SK-N-SH treated with all-trans-retinoic acid at 6 μM for 48 hours (cell line): ENCODE results near the gene C14orf180.

Source experiments
- ATAC-seq: fragments of 200-7000 bp; cut with Tn5 transposase; 3 replicates; pipeline ENCODE4 v1.9.1; 2020; ENCODE audit warnings: mild to moderate bottlenecking, moderate library complexity
- ARNTL ChIP-seq: fragments of 450-650 bp; formaldehyde crosslinking; IDR thresholded peaks from 2 replicates; pipeline ENCODE4 v1.5.0; 2020; ENCODE audit warnings: low read depth, mild to moderate bottlenecking, moderate library complexity, borderline replicate concordance
- BACH2 ChIP-seq: fragments of 250-450 bp; sonication (Bioruptor Pico); IDR thresholded peaks from 2 replicates; pipeline ENCODE4 v1.9.0; 2021; ENCODE audit warnings: mild to moderate bottlenecking, borderline replicate concordance
- CSDC2 ChIP-seq: fragments of 250-450 bp; sonication (Bioruptor Pico); IDR thresholded peaks from 2 replicates; pipeline ENCODE4 v1.5.0; 2020; ENCODE audit warnings: mild to moderate bottlenecking, moderate library complexity
- ESRRG ChIP-seq: fragments of 250-450 bp; sonication (Bioruptor Pico); IDR thresholded peaks from 2 replicates; pipeline ENCODE4 v1.6.1; 2021; ENCODE audit warnings: mild to moderate bottlenecking
- GLIS3 ChIP-seq: fragments of 250-450 bp; sonication (Bioruptor Pico); IDR thresholded peaks from 2 replicates; pipeline ENCODE4 v1.5.0; 2020; ENCODE audit warnings: mild to moderate bottlenecking, moderate library complexity
- ISL1 ChIP-seq: fragments of 250-450 bp; sonication (Bioruptor Pico); IDR thresholded peaks from 2 replicates; pipeline ENCODE4 v2.1.2; 2022; ENCODE audit warnings: mild to moderate bottlenecking, moderate library complexity
- PPARA ChIP-seq: fragments of 250-450 bp; sonication (Bioruptor Pico); IDR thresholded peaks from 2 replicates; pipeline ENCODE4 v1.5.0; 2020; ENCODE audit warnings: mild to moderate bottlenecking, borderline replicate concordance
- RARB ChIP-seq: fragments of 250-450 bp; sonication (Bioruptor Pico); IDR thresholded peaks from 2 replicates; pipeline ENCODE4 v1.8.0; 2021; ENCODE audit warnings: mild to moderate bottlenecking, moderate library complexity
- SNAI2 ChIP-seq: fragments of 250-450 bp; sonication (Bioruptor Pico); IDR thresholded peaks from 2 replicates; pipeline ENCODE4 v1.5.0; 2020; ENCODE audit warnings: mild to moderate bottlenecking, moderate library complexity
- TCF4 ChIP-seq: fragments of 250-450 bp; sonication (Bioruptor Pico); IDR thresholded peaks from 2 replicates; pipeline ENCODE4 v1.8.0; 2021; ENCODE audit warnings: mild to moderate bottlenecking, moderate library complexity, borderline replicate concordance
- TOX ChIP-seq: fragments of 250-450 bp; sonication (Bioruptor Pico); IDR thresholded peaks from 2 replicates; pipeline ENCODE4 v1.8.0; 2021; ENCODE audit warnings: mild to moderate bottlenecking, moderate library complexity, borderline replicate concordance
- TSHZ2 ChIP-seq: fragments of 250-450 bp; sonication (Bioruptor Pico); IDR thresholded peaks from 2 replicates; pipeline ENCODE4 v1.5.0; 2020; ENCODE audit warnings: mild to moderate bottlenecking, moderate library complexity
- ZC3H10 ChIP-seq: fragments of 250-450 bp; sonication (Bioruptor Pico); IDR thresholded peaks from 2 replicates; pipeline ENCODE4 v1.5.1; 2021; ENCODE audit warnings: mild to moderate bottlenecking, moderate library complexity
- ZFP3 ChIP-seq: fragments of 250-450 bp; sonication (Bioruptor Pico); IDR thresholded peaks from 2 replicates; pipeline ENCODE4 v1.5.0; 2020; ENCODE audit warnings: mild to moderate bottlenecking, moderate library complexity
- ZFP30 ChIP-seq: fragments of 450-650 bp; formaldehyde crosslinking; IDR thresholded peaks from 2 replicates; pipeline ENCODE4 v1.5.0; 2022; ENCODE audit warnings: mild to moderate bottlenecking, moderate library complexity
- ZNF565 ChIP-seq: fragments of 450-650 bp; formaldehyde crosslinking; conservative IDR thresholded peaks from 2 replicates; pipeline ENCODE4 v1.5.0; 2020; ENCODE audit warnings: low read depth, mild to moderate bottlenecking, moderate library complexity
- ZNF70 ChIP-seq: fragments of 450-650 bp; formaldehyde crosslinking; IDR thresholded peaks from 2 replicates; pipeline ENCODE4 v1.5.0; 2020; ENCODE audit warnings: mild to moderate bottlenecking, moderate library complexity
- TF ChIP-seq, protein P1 (sequence below): fragments of 250-450 bp; sonication (Bioruptor Pico); IDR thresholded peaks from 2 replicates; pipeline ENCODE4 v1.8.0; 2020; ENCODE audit warnings: mild to moderate bottlenecking, moderate library complexity, borderline replicate concordance
- TF ChIP-seq, protein P2 (sequence below): fragments of 250-450 bp; sonication (Bioruptor Pico); IDR thresholded peaks from 2 replicates; pipeline ENCODE4 v1.8.0; 2021; ENCODE audit warnings: low read depth, mild to moderate bottlenecking, moderate library complexity, borderline replicate concordance

The C14orf180 gene

GRCh38 chr14:104602315-104602932 lies 22.9 kb downstream of the C14orf180 start:
- ATAC-seq: no peak
- TF ChIP-seq TSHZ2 (CRISPR knock-in tag): no peak
- TF ChIP-seq ZC3H10: no peak
- no peak for TF ChIP-seq RARB
- no peak for TF ChIP-seq ZNF70 (CRISPR knock-in tag)
- TF ChIP-seq ESRRG (CRISPR knock-in tag): no peak
- TF ChIP-seq BACH2 (CRISPR knock-in tag): no peak
- TF ChIP-seq SNAI2 (CRISPR knock-in tag): no peak

GRCh38 chr14:104602933-104603325 lies 23.4 kb downstream of the C14orf180 start:
- no peak for ATAC-seq
- TF ChIP-seq TOX (CRISPR knock-in tag) (no peak), PPARA (CRISPR knock-in tag) (no peak)

GRCh38 chr14:104603711-104604401 lies 24.3 kb downstream of the C14orf180 start:
- ATAC-seq: no peak; the same call in 2 of the 3 replicates
- TF ChIP-seq CSDC2 (CRISPR knock-in tag): no peak
- no peak for TF ChIP-seq ESRRG (CRISPR knock-in tag)
- no peak for TF ChIP-seq ZC3H10
- no peak for TF ChIP-seq GLIS3 (CRISPR knock-in tag)
- no peak for TF ChIP-seq BACH2 (CRISPR knock-in tag)

GRCh38 chr14:104604458-104605449 lies 25.2 kb downstream of the C14orf180 start, which contains the start of gene TMEM179:
TSS of gene TMEM179 (minus strand) at chr14:104604772. CDS start at chr14:104604741, 31 bp downstream.
- ATAC-seq: peak; percentile 41

GRCh38 chr14:104609666-104610065 lies 30.1 kb downstream of the C14orf180 start:
- ATAC-seq: no peak
- TF ChIP-seq ISL1 (CRISPR knock-in tag) (no peak), RARB (no peak)

More at GRCh38 chr14:104604458-104605449, 25.2 kb downstream of the C14orf180 start, which contains the start of gene TMEM179:
- no peak for TF ChIP-seq TOX (CRISPR knock-in tag)
- TF ChIP-seq ZNF565 (CRISPR knock-in tag): no peak

DNA sequence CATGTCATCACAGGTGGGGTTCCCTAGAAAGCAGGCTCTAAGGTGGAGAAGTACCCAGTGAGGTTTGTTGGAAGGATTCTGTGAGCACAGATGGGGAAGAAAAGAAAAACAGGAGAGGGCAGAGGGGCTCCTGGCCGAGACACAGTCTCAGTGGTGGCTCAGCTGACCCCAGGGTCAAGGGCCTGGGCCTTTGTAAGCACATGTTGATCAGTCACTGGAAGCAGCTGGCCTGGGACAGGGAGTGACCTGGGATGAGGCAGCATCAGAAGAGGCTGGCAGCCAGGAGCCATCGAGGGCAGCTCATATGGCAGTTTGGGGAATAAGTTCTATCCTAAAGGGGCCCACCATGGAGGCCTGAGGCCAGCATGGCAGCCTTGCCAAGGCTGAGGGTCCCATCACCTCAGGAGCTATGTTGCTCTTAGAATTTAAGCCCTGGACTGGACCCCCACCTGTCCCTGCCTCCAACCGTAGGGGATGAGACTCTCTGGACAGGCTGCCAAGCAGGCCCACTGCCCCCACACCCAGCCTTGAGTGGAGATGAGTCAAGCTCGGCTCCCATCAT lies 31.3 kb downstream of the C14orf180 start:
- ATAC-seq: no peak
- no peak for TF ChIP-seq TSHZ2 (CRISPR knock-in tag)
- TF ChIP-seq, protein P1, sequence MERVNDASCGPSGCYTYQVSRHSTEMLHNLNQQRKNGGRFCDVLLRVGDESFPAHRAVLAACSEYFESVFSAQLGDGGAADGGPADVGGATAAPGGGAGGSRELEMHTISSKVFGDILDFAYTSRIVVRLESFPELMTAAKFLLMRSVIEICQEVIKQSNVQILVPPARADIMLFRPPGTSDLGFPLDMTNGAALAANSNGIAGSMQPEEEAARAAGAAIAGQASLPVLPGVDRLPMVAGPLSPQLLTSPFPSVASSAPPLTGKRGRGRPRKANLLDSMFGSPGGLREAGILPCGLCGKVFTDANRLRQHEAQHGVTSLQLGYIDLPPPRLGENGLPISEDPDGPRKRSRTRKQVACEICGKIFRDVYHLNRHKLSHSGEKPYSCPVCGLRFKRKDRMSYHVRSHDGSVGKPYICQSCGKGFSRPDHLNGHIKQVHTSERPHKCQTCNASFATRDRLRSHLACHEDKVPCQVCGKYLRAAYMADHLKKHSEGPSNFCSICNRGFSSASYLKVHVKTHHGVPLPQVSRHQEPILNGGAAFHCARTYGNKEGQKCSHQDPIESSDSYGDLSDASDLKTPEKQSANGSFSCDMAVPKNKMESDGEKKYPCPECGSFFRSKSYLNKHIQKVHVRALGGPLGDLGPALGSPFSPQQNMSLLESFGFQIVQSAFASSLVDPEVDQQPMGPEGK (CRISPR knock-in tag): no peak
- no peak for TF ChIP-seq ZNF70 (CRISPR knock-in tag)
- no peak for TF ChIP-seq SNAI2 (CRISPR knock-in tag)
- TF ChIP-seq ZNF565 (CRISPR knock-in tag): no peak
- no peak for TF ChIP-seq ESRRG (CRISPR knock-in tag)
- TF ChIP-seq, protein P2, sequence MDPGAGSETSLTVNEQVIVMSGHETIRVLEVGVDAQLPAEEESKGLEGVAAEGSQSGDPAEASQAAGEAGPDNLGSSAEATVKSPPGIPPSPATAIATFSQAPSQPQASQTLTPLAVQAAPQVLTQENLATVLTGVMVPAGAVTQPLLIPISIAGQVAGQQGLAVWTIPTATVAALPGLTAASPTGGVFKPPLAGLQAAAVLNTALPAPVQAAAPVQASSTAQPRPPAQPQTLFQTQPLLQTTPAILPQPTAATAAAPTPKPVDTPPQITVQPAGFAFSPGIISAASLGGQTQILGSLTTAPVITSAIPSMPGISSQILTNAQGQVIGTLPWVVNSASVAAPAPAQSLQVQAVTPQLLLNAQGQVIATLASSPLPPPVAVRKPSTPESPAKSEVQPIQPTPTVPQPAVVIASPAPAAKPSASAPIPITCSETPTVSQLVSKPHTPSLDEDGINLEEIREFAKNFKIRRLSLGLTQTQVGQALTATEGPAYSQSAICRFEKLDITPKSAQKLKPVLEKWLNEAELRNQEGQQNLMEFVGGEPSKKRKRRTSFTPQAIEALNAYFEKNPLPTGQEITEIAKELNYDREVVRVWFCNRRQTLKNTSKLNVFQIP (CRISPR knock-in tag): no peak
- no peak for TF ChIP-seq ISL1 (CRISPR knock-in tag)
- TF ChIP-seq ZFP3 (CRISPR knock-in tag): no peak
- TF ChIP-seq ZFP30 (CRISPR knock-in tag): no peak
- no peak for TF ChIP-seq TOX (CRISPR knock-in tag)
- TF ChIP-seq ARNTL (CRISPR knock-in tag): no peak
- no peak for TF ChIP-seq GLIS3 (CRISPR knock-in tag)
- TF ChIP-seq TCF4 (CRISPR knock-in tag): no peak
